SK-N-SH (cell line): ENCODE data around the gene UBE2N. TPM values are rescaled to one million over a fixed set of nuclear protein-coding genes. Genes with fewer than 3 reads are reported as not detected.
"Not testable (repeated sequence)": the region's sequence is repeated elsewhere in the genome, so short reads cannot be mapped to it uniquely, and the experiment has no call there.

Experiments
- CTCF ChIA-PET: fragments of 300-600, 350-600 bp; formaldehyde crosslinking; extraction: SDS; loops from one replicate; lab custom pipeline; 2021; lab: Yijun Ruan, JAX
- POLR2A ChIA-PET: fragments of 350-600 bp; sonication (Branson Sonifier 250); formaldehyde crosslinking; extraction: SDS; loops from one replicate; lab custom pipeline; 2020; ENCODE audit warnings: antibody characterized with exemption, inconsistent platforms; lab: Yijun Ruan, JAX
- DNase-seq: peaks from one replicate; pipeline ENCODE4 v3.0.0; 2012
- H2AFZ ChIP-seq: fragments of 200-600 bp; sonication (generic); 2 replicates; pipeline ENCODE4 v1.8.1; 2016; ENCODE audit warnings: antibody characterized with exemption, mild to moderate bottlenecking, low read depth
- H3F3A ChIP-seq: fragments of 200-600 bp; sonication (generic); replicated peaks from 2 replicates; pipeline ENCODE3; 2016; ENCODE audit warnings: antibody characterized with exemption, mild to moderate bottlenecking; ENCODE audit not compliant: insufficient read depth
- H3K27ac ChIP-seq, 2 experiments: fragments of 200-500 bp in 1 of 2; fragments of 200-600 bp in 1 of 2; sonication (Bioruptor generic) in 1 of 2; sonication (generic), shearing (Covaris generic) in 1 of 2; 2 replicates each; pipeline versions ENCODE4 v1.5.1 to v1.6.1; 2014 to 2016; ENCODE audit warnings: low read depth in 2 of 2, inconsistent platforms in 1 of 2, low read length in 1 of 2, mild to moderate bottlenecking in 1 of 2, mixed read lengths in 1 of 2
- H3K27me3 ChIP-seq: fragments of 200-600 bp; sonication (generic), shearing (Covaris generic); 2 replicates; pipeline ENCODE4 v1.6.1; 2016; ENCODE audit warnings: mixed run types; ENCODE audit not compliant: insufficient read depth
- H3K36me3 ChIP-seq, 2 experiments: fragments of 200-500 bp in 1 of 2; fragments of 200-600 bp in 1 of 2; sonication (Bioruptor generic) in 1 of 2; sonication (generic) in 1 of 2; replicated peaks in 1 of 2; 2 replicates each; pipeline versions ENCODE3 to v1.5.1; 2014 to 2016; ENCODE audit warnings: low read length in 1 of 2, mild to moderate bottlenecking in 1 of 2; ENCODE audit not compliant: insufficient read depth in 2 of 2, control insufficient read depth in 1 of 2
- H3K4me1 ChIP-seq, 2 experiments: fragments of 200-500 bp in 1 of 2; fragments of 200-600 bp in 1 of 2; sonication (Bioruptor generic) in 1 of 2; sonication (generic), shearing (Covaris generic) in 1 of 2; 2 replicates each; pipeline versions ENCODE4 v1.5.1 to v1.6.1; 2014 to 2016; ENCODE audit warnings: low read depth in 1 of 2, low read length in 1 of 2, mixed run types in 1 of 2; ENCODE audit not compliant: insufficient read depth in 2 of 2, control insufficient read depth in 1 of 2
- H3K4me2 ChIP-seq: fragments of 200-600 bp; sonication (generic), shearing (Covaris generic); 2 replicates; pipeline ENCODE4 v1.6.1; 2017; ENCODE audit warnings: mixed run types
- H3K4me3 ChIP-seq, 2 experiments: fragments of 200-500 bp in 1 of 2; fragments of 200-600 bp in 1 of 2; sonication (Bioruptor generic) in 1 of 2; sonication (generic), shearing (Covaris generic) in 1 of 2; 2 replicates each; pipeline versions ENCODE4 v1.5.1 to v1.8.1; 2014 to 2016; ENCODE audit warnings: low read depth in 2 of 2, inconsistent platforms in 1 of 2, low read length in 1 of 2, mild to moderate bottlenecking in 1 of 2, mixed read lengths in 1 of 2, moderate library complexity in 1 of 2
- H3K79me2 ChIP-seq: fragments of 200-600 bp; sonication (generic); 2 replicates; pipeline ENCODE4 v1.8.1; 2017; ENCODE audit warnings: mild to moderate bottlenecking; ENCODE audit not compliant: insufficient read depth
- H3K9ac ChIP-seq: fragments of 200-600 bp; sonication (generic); 2 replicates; pipeline ENCODE4 v1.6.1; 2017; ENCODE audit warnings: mixed run types
- H3K9me2 ChIP-seq: fragments of 200-600 bp; sonication (generic); 2 replicates; pipeline ENCODE4 v1.6.1; 2017; ENCODE audit warnings: mixed run types
- H3K9me3 ChIP-seq: fragments of 200-600 bp; sonication (generic); 2 replicates; pipeline ENCODE4 v1.6.1; 2017; ENCODE audit warnings: mixed run types, mild to moderate bottlenecking, moderate library complexity
- H4K20me1 ChIP-seq: fragments of 200-600 bp; sonication (generic); 2 replicates; pipeline ENCODE4 v1.6.1; 2017; ENCODE audit warnings: mild to moderate bottlenecking, mixed run types; ENCODE audit not compliant: insufficient read depth
- FOSL2 ChIP-seq: IDR thresholded peaks from 2 replicates; pipeline ENCODE4 v1.4.0; 2012; ENCODE audit warnings: low read depth, mild to moderate bottlenecking, moderate library complexity, borderline replicate concordance
- GABPA ChIP-seq: IDR thresholded peaks from 2 replicates; pipeline ENCODE4 v1.4.0; 2012; ENCODE audit warnings: low read depth, mild to moderate bottlenecking
- POLR2AphosphoS5 ChIP-seq: IDR thresholded peaks from 2 replicates; pipeline ENCODE4 v1.6.1; 2012; ENCODE audit warnings: low read depth, low read length
- SIN3A ChIP-seq: IDR thresholded peaks from 2 replicates; pipeline ENCODE4 v1.6.1; 2012; ENCODE audit warnings: low read depth, mild to moderate bottlenecking, low read length, moderate library complexity, borderline replicate concordance
- TAF1 ChIP-seq: IDR thresholded peaks from 2 replicates; pipeline ENCODE4 v1.6.1; 2012; ENCODE audit warnings: low read depth, mild to moderate bottlenecking, low read length, moderate library complexity, borderline replicate concordance
- TCF12 ChIP-seq: IDR thresholded peaks from 2 replicates; pipeline ENCODE4 v1.4.0; 2012
- YY1 ChIP-seq: IDR thresholded peaks from 2 replicates; pipeline ENCODE4 v1.4.0; 2012; ENCODE audit warnings: low read depth, mild to moderate bottlenecking
- WGBS: methylation state at CpG from one replicate; pipeline ENCODE4 v1.1.6; 2017; ENCODE audit warnings: low lambda C conversion rate; 5-methylcytosine and 5-hydroxymethylcytosine counted together
- polyA plus RNA-seq, 3 experiments: library from polyadenylated mRNA; depleted of rRNA; stranded (reverse); fragments of >200 nt; gene quantifications; 2 replicates each; pipeline ENCODE4 v1.2.3, GENCODE V29; 2012
- TF ChIP-seq, protein P1 (sequence below): fragments of 150-350 bp; IDR thresholded peaks from 2 replicates; pipeline ENCODE4 v1.6.1; 2017; ENCODE audit warnings: antibody characterized with exemption, low read length, low read depth, borderline replicate concordance
- TF ChIP-seq, protein P2 (sequence below): IDR thresholded peaks from 2 replicates; pipeline ENCODE4 v1.6.1; 2012; ENCODE audit warnings: mild to moderate bottlenecking, low read depth, low read length, moderate library complexity
- TF ChIP-seq, protein P3 (sequence below): IDR thresholded peaks from 2 replicates; pipeline ENCODE4 v1.4.0; 2012; ENCODE audit warnings: low read depth, borderline replicate concordance

Gene UBE2N
- polyA plus RNA-seq, 1 of the 3 experiments (the other 2 are of a cell fraction): 102 TPM

DNA sequence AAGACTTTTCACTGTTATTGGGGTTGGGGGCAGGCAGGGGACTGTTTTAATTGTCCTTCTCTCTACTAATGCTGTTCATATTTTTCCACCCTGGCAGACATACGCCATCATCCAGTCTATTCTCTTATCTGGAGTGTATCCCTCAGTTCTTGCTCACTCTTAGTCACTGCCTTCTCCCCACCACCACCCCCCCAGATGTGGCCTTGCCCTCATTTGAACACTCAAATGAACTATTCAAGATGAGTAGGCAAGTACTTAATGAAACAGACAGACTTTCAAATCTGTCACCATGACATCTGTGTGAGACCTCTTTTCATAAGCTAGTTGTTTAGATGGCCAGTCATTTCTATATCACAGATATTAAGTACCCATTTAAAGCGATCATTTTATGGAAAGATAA is 54.0 kb downstream of the UBE2N start:
- Histone ChIP-seq H3K27ac (peak overlapping the region in 1 of 2 experiments; percentile 44; a peak in 1 of 4 replicates), H3K9ac (no peak overlapping the region), H3K27me3 (no peaks in the 10 kb centered on the region), H3K9me2 (no peaks in the 10 kb centered on the region), H3K9me3 (no peaks in the 10 kb centered on the region), H3K36me3 (peaks cover 13 to 29% of the 10 kb centered on the region in 2 experiments), H2AFZ (no peak overlapping the region), H3K4me3 (no peak overlapping the region), H3K79me2 (peaks cover 96% of the 10 kb centered on the region), H3K4me2 (peak overlapping the region; percentile 25; the same call in 1 of the 2 replicates), H3F3A (peaks cover 6% of the 10 kb centered on the region), H4K20me1 (peaks cover 93% of the 10 kb centered on the region), H3K4me1 (peaks cover 2 to 13% of the 10 kb centered on the region in 2 experiments; a peak in 2 of 4 replicates)
- CTCF ChIA-PET: interaction anchor here (1.3 to 6.1 kb wide), 3 partner anchors 10 to 400 kb away, joined by 4 to 34 read pairs (median 25); no protein-coding TSS in a partner anchor
- no peak for DNase-seq
- TF ChIP-seq, protein P1, sequence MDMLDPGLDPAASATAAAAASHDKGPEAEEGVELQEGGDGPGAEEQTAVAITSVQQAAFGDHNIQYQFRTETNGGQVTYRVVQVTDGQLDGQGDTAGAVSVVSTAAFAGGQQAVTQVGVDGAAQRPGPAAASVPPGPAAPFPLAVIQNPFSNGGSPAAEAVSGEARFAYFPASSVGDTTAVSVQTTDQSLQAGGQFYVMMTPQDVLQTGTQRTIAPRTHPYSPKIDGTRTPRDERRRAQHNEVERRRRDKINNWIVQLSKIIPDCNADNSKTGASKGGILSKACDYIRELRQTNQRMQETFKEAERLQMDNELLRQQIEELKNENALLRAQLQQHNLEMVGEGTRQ: no peak
- TF ChIP-seq GABPA (no peak), YY1 (no peak), TCF12 (peak; percentile 37), FOSL2 (peak; percentile 34; the same call in 1 of the 2 replicates), TAF1 (no peak), SIN3A (no peak), POLR2AphosphoS5 (no peak)
- TF ChIP-seq, protein P2, sequence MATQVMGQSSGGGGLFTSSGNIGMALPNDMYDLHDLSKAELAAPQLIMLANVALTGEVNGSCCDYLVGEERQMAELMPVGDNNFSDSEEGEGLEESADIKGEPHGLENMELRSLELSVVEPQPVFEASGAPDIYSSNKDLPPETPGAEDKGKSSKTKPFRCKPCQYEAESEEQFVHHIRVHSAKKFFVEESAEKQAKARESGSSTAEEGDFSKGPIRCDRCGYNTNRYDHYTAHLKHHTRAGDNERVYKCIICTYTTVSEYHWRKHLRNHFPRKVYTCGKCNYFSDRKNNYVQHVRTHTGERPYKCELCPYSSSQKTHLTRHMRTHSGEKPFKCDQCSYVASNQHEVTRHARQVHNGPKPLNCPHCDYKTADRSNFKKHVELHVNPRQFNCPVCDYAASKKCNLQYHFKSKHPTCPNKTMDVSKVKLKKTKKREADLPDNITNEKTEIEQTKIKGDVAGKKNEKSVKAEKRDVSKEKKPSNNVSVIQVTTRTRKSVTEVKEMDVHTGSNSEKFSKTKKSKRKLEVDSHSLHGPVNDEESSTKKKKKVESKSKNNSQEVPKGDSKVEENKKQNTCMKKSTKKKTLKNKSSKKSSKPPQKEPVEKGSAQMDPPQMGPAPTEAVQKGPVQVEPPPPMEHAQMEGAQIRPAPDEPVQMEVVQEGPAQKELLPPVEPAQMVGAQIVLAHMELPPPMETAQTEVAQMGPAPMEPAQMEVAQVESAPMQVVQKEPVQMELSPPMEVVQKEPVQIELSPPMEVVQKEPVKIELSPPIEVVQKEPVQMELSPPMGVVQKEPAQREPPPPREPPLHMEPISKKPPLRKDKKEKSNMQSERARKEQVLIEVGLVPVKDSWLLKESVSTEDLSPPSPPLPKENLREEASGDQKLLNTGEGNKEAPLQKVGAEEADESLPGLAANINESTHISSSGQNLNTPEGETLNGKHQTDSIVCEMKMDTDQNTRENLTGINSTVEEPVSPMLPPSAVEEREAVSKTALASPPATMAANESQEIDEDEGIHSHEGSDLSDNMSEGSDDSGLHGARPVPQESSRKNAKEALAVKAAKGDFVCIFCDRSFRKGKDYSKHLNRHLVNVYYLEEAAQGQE: no peak
- TF ChIP-seq, protein P3, sequence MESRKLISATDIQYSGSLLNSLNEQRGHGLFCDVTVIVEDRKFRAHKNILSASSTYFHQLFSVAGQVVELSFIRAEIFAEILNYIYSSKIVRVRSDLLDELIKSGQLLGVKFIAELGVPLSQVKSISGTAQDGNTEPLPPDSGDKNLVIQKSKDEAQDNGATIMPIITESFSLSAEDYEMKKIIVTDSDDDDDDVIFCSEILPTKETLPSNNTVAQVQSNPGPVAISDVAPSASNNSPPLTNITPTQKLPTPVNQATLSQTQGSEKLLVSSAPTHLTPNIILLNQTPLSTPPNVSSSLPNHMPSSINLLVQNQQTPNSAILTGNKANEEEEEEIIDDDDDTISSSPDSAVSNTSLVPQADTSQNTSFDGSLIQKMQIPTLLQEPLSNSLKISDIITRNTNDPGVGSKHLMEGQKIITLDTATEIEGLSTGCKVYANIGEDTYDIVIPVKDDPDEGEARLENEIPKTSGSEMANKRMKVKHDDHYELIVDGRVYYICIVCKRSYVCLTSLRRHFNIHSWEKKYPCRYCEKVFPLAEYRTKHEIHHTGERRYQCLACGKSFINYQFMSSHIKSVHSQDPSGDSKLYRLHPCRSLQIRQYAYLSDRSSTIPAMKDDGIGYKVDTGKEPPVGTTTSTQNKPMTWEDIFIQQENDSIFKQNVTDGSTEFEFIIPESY: no peak
- 68% methylated on average over 2 of the region's 2 CpGs for WGBS
- POLR2A ChIA-PET: no interaction called here

GRCh38 chr12:93381976-93382437 is 59.7 kb downstream of the UBE2N start:
- H3K9me2 ChIP-seq, DNase-seq, H3K4me1 ChIP-seq, H2AFZ ChIP-seq, H3K9ac ChIP-seq, POLR2A ChIA-PET, H3K9me3 ChIP-seq, H3K27me3 ChIP-seq: not testable (repeated sequence)
- H3F3A ChIP-seq: peaks cover 11% of the 10 kb centered on the region
- H4K20me1 ChIP-seq: peaks cover 81% of the 10 kb centered on the region
- H3K79me2 ChIP-seq: peaks cover 88% of the 10 kb centered on the region
- peak overlapping the region in 1 of 2 experiments; percentile 86; a peak in 1 of 4 replicates for H3K27ac ChIP-seq
- peak overlapping the region; percentile 82 for H3K4me2 ChIP-seq
- peak overlapping the region in 1 of 2 experiments; percentile 88; a peak in 2 of 4 replicates for H3K4me3 ChIP-seq
- CTCF ChIA-PET: interaction anchor here (0.7 to 1.3 kb wide), 3 partner anchors 16 to 395 kb away, joined by 3 to 4 read pairs (median 3); no protein-coding TSS in a partner anchor
- 97% methylated on average over 5 of the region's 5 CpGs for whole genome bisulfite sequencing
- peaks cover 5 to 16% of the 10 kb centered on the region in 2 experiments for H3K36me3 ChIP-seq
